Mucosa of descending colon (tissue), 3 donors: Measurements from ENCODE around the gene HMGB3. TPM values are rescaled to one million over a fixed set of nuclear protein-coding genes. Genes with fewer than 3 reads are reported as not detected.
A peak's percentile ranks its signal among the peaks of the same experiment; 100 is the strongest.

ENCODE experiments used
- ATAC-seq: fragments of 200-7000 bp; cut with Tn5 transposase; one replicate; pipeline ENCODE4 v1.9.1; 2020; ENCODE audit warnings: mild to moderate bottlenecking, moderate library complexity
- DNase-seq, 3 donors: peaks; one replicate each; pipeline ENCODE4 v3.0.0-alpha.2; 2020
- H3K36me3 ChIP-seq: fragments of 200-600 bp; one replicate; pipeline ENCODE4 v1.8.0; 2021; ENCODE audit warnings: low read depth, mild to moderate bottlenecking
- H3K4me1 ChIP-seq: fragments of 200-600 bp; one replicate; pipeline ENCODE4 v1.8.0; 2021; ENCODE audit warnings: low read depth, mild to moderate bottlenecking
- H3K4me3 ChIP-seq: fragments of 200-600 bp; one replicate; pipeline ENCODE4 v1.8.0; 2021; ENCODE audit warnings: mild to moderate bottlenecking
- H3K9me3 ChIP-seq: fragments of 200-600 bp; one replicate; pipeline ENCODE4 v1.8.0; 2021; ENCODE audit warnings: mild to moderate bottlenecking
- CTCF ChIP-seq: fragments of 200-600 bp; IDR thresholded peaks from one replicate; pipeline ENCODE4 v1.8.0; 2022; ENCODE audit warnings: antibody characterized with exemption, mild to moderate bottlenecking
- intact Hi-C, 2 donors: fragments of 100-400 bp; cut with DNase I in 1 of 2; cut with micrococcal nuclease in 1 of 2; formaldehyde crosslinking; loops; one replicate each; pipeline versions ENCODE4 v1.11.0 to v1.11.1; 2022; cut with DNase I, micrococcal nuclease
- long read RNA-seq, 2 donors: library from polyadenylated mRNA; unstranded; transcript quantifications; one replicate each; pipeline ENCODE4 v2.0.0, GENCODE V29; 2019 to 2021
- total RNA-seq, 3 donors: library from RNA; stranded (reverse); fragmentation: NEBNext Ultra II Directional in 2 of 3; extraction: Animal tissue kit (Norgen Biotek cat#: 25700) in 2 of 3; gene quantifications; one replicate each; pipeline versions ENCODE4 v1.2.1 to v1.2.4, GENCODE V29; 2021 to 2023
- donor health status: DM: no; HTN: no; CAD: no; lungs with moderate emphysema.
- donor health status: DM: no; HTN: no; CAD: no.
- donor health status: DM: no; HTN: yes; CAD: no.

Gene HMGB3
- total RNA-seq: 10 to 100 TPM in 2 of 3 donors, 1 to 10 TPM in 1; 9.8 to 51.2 (median 29.1) TPM
- long read RNA-seq, donor 1, partial matches to known transcripts: 3 of 7 reads
- long read RNA-seq, donor 1, other reads (novel, unspliced or antisense): 0 of 7 reads
- long read RNA-seq, donor 2, transcript HMGB3-201 (5 exons, 3,560 nt): major isoform, 11 of 15 reads
- long read RNA-seq, donor 2, partial matches to known transcripts: 3 of 15 reads
- long read RNA-seq, donor 2, other reads (novel, unspliced or antisense): 1 of 15 reads

- no peaks in the 10 kb centered on the region for H3K4me1 ChIP-seq
- peak; percentile 99 for ATAC-seq
- no peaks in the 10 kb centered on the region for H3K36me3 ChIP-seq
- TF ChIP-seq CTCF: no peak
- no peaks in the 10 kb centered on the region for H3K9me3 ChIP-seq
- H3K4me3 ChIP-seq: peak within 1 kb of the TSS; percentile 24
- DNase-seq: peak; percentile 88 to 93 (median 89)
- intact Hi-C loops: no loop called here
These were observed at the start of gene HMGB3 for GRCh38 chrX:150982788-150983520. Gene HMGB3 (plus strand): TSS chrX:150983335. CDS start chrX:150985600, 2,265 bp downstream.

- Histone ChIP-seq H3K4me1 (no peaks in the 10 kb centered on the region), H3K4me3 (no peak overlapping the region), H3K9me3 (no peaks in the 10 kb centered on the region), H3K36me3 (no peaks in the 10 kb centered on the region)
- ATAC-seq: peak; percentile 15
- TF ChIP-seq CTCF: no peak
- intact Hi-C loops: no loop called here
- DNase-seq: no peak
These were observed 49.2 kb upstream of the HMGB3 start for GRCh38 chrX:150933945-150934350.

GRCh38 chrX:150934453-150934852 lies 48.7 kb upstream of the HMGB3 start:
- H3K4me1 ChIP-seq: no peaks in the 10 kb centered on the region
- H3K4me3 ChIP-seq: no peak overlapping the region
- H3K36me3 ChIP-seq: no peaks in the 10 kb centered on the region
- DNase-seq (no peak), ATAC-seq (peak; percentile 49)
- H3K9me3 ChIP-seq: no peaks in the 10 kb centered on the region
- intact Hi-C loops: no loop called here
- TF ChIP-seq CTCF: no peak

GRCh38 chrX:150935467-150935866 lies 47.7 kb upstream of the HMGB3 start:
- Histone ChIP-seq H3K4me3 (no peak overlapping the region), H3K9me3 (no peaks in the 10 kb centered on the region), H3K4me1 (no peaks in the 10 kb centered on the region), H3K36me3 (no peaks in the 10 kb centered on the region)
- ATAC-seq (peak; percentile 38), DNase-seq (no peak)
- intact Hi-C loops: no loop called here
- TF ChIP-seq CTCF: no peak

GRCh38 chrX:150936556-150936955 lies 46.6 kb upstream of the HMGB3 start:
- no peak for DNase-seq
- Histone ChIP-seq H3K4me1 (no peaks in the 10 kb centered on the region), H3K9me3 (no peaks in the 10 kb centered on the region), H3K36me3 (no peaks in the 10 kb centered on the region), H3K4me3 (no peak overlapping the region)
- no peak for TF ChIP-seq CTCF
- no peak for ATAC-seq
- intact Hi-C loops: no loop called here
